Chondrocyte (in vitro differentiated cells): Measurements from ENCODE around the gene MGAT4A. TPM values are rescaled to one million over a fixed set of nuclear protein-coding genes. Genes with fewer than 3 reads are reported as not detected.

ENCODE experiments used
- DNase-seq: peaks from one replicate; pipeline ENCODE4 v3.0.0; 2021; ENCODE audit warnings: mixed read lengths, low spot score
- H3K27ac Mint-ChIP-seq: one replicate; pipeline ENCODE4 v1.8.0; 2021; ENCODE audit warnings: mild to moderate bottlenecking, moderate library complexity, mixed read lengths; ENCODE audit not compliant: unreplicated experiment
- H3K27me3 Mint-ChIP-seq: 2 replicates; pipeline ENCODE4 v1.8.0; 2021; ENCODE audit warnings: low read depth, mixed read lengths
- H3K36me3 Mint-ChIP-seq: 2 replicates; pipeline ENCODE4 v1.8.0; 2021; ENCODE audit warnings: low read depth, mixed read lengths
- H3K4me1 Mint-ChIP-seq: 2 replicates; pipeline ENCODE4 v1.8.0; 2021; ENCODE audit warnings: low read depth, mild to moderate bottlenecking, mixed read lengths
- H3K4me3 Mint-ChIP-seq: one replicate; pipeline ENCODE4 v1.8.0; 2021; ENCODE audit warnings: mild to moderate bottlenecking, moderate library complexity, mixed read lengths; ENCODE audit not compliant: unreplicated experiment
- H3K9me3 Mint-ChIP-seq: 2 replicates; pipeline ENCODE4 v1.8.0; 2021; ENCODE audit warnings: low read depth, mixed read lengths
- total RNA-seq: library from RNA; stranded (reverse); gene quantifications from 3 replicates; pipeline ENCODE4 v1.2.1, GENCODE V29; 2021
- TF ChIP-seq, protein P1 (sequence below): fragments of 200-600 bp; sonication (generic); IDR thresholded peaks from 2 replicates; pipeline ENCODE4 v1.5.0; 2021; ENCODE audit warnings: antibody characterized with exemption, mild to moderate bottlenecking, moderate library complexity

The MGAT4A gene
- total RNA-seq, 1 donor from 2014 or later, result 2.1 TPM

DNA sequence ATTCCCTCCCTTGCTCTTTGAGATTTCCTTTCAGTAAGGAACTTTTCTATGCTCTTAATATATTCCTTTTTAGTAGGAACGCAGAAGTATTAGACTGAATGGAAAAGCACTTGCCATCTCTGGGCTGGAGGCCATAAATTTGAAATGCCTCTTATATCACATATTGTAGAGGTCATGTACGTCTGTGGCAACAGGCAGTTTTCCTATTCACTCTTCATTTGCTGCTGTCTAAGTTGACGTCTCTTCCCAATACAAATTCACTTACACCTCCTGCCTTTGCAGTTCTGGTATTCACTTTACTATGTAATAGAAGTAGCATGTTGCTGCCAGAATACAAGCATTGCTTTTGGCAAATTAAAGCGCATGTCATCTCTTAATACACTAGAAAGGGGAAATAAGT lies 34.7 kb downstream of the MGAT4A start:
- Mint-ChIP-seq H3K9me3 (no peaks in the 10 kb centered on the region), H3K4me3 (no peak overlapping the region), H3K4me1 (peaks cover 3% of the 10 kb centered on the region), H3K27ac (no peak overlapping the region), H3K36me3 (peaks cover 1% of the 10 kb centered on the region), H3K27me3 (peaks cover 17% of the 10 kb centered on the region)
- TF ChIP-seq, protein P1, sequence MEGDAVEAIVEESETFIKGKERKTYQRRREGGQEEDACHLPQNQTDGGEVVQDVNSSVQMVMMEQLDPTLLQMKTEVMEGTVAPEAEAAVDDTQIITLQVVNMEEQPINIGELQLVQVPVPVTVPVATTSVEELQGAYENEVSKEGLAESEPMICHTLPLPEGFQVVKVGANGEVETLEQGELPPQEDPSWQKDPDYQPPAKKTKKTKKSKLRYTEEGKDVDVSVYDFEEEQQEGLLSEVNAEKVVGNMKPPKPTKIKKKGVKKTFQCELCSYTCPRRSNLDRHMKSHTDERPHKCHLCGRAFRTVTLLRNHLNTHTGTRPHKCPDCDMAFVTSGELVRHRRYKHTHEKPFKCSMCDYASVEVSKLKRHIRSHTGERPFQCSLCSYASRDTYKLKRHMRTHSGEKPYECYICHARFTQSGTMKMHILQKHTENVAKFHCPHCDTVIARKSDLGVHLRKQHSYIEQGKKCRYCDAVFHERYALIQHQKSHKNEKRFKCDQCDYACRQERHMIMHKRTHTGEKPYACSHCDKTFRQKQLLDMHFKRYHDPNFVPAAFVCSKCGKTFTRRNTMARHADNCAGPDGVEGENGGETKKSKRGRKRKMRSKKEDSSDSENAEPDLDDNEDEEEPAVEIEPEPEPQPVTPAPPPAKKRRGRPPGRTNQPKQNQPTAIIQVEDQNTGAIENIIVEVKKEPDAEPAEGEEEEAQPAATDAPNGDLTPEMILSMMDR, result no peak
- DNase-seq, result no peak

DNA sequence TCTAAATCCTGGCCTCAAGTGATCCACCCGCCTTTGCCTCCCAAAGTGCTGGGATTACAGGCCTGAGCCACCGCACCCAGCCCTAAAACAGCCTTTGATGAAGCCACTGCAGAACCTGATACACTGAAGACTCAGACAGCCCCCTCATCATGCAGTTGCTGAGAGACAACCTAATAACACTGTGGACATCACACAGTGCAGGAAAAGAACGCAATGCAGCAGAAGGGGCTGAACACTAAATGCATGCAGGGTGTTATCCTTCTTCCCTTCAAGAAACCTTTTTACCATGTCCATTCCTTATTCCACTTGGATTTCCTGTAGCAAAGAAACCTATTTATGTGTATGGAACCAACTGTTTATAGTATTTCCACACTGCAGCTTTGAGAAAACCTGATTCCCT lies 35.7 kb downstream of the MGAT4A start:
- Mint-ChIP-seq H3K27ac (no peak overlapping the region), H3K36me3 (peaks cover 1% of the 10 kb centered on the region), H3K9me3 (no peaks in the 10 kb centered on the region), H3K27me3 (peaks cover 20% of the 10 kb centered on the region), H3K4me3 (no peak overlapping the region), H3K4me1 (no peaks in the 10 kb centered on the region)
- TF ChIP-seq, protein P1, result no peak
- no peak for DNase-seq

DNA sequence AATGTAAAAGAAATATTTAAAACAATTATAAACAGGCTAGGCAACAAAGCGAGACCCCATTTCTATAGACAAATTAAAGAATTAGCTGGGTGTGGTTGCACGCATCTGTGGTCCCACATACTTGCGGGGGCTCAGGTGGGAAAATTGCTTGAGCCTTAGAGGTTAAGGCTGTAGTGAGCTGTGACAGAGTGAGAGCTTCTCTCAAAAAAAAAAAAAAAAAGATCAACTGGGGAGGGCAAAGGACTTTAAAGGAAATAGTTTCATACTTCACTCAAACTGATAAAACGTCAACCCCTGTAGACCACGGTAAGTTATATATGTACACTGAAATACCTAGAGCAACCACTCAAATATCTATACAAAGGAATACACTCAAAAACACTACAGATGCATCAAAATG lies 37.5 kb downstream of the MGAT4A start:
- Mint-ChIP-seq H3K4me1 (no peaks in the 10 kb centered on the region), H3K27ac (no peak overlapping the region), H3K9me3 (no peaks in the 10 kb centered on the region), H3K36me3 (peaks cover 1% of the 10 kb centered on the region), H3K27me3 (peaks cover 21% of the 10 kb centered on the region), H3K4me3 (no peak overlapping the region)
- DNase-seq, result no peak
- TF ChIP-seq, protein P1, result no peak

DNA sequence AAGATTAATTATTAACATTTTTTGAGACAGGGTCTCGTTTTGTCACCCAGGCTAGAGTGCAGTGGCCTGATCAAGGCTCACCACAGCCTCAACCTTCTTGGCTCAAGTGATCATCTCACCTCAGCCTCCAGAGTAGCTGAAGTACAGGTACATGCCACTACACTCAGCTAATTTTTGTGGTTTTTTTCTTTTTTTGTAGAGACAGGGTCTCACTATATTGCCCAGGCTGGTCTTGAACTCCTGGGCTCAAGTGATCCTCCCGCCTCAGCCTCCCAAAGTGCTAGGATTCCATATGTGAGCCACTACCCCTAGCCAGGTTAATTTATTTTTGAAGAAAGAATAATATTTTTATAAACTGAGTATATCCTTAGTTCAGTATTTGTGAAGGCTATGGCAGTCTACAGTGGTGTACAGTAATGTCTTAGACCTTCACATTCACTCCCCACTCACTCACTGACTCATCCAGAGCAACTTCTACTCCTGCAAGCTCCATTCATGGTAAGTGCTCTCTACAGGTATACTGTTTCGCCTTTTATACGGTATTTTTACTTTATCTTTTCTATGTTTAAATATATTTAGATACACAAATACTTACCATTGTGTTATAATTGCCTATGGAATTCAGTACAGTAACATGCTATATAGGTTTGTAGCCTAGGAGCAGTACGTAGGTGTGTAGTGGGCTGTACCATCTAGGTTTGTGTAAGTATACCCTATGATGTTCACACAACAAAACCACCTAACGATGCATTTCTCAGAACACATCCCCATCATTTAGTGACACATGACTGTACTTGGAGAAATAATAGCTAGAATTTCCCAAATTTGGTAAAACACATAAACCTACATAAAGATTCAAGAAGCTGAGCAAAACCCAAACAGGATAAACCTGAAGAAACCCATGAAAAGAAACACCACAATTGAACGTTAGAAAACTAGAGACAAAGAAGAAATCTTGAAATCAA lies 38.6 kb downstream of the MGAT4A start:
- Mint-ChIP-seq H3K36me3 (no peaks in the 10 kb centered on the region), H3K27ac (no peak overlapping the region), H3K27me3 (peaks cover 22% of the 10 kb centered on the region), H3K9me3 (no peaks in the 10 kb centered on the region), H3K4me1 (no peaks in the 10 kb centered on the region), H3K4me3 (no peak overlapping the region)
- DNase-seq, result no peak
- TF ChIP-seq, protein P1, result no peak

- H3K27ac Mint-ChIP-seq, result no peak overlapping the region
- TF ChIP-seq, protein P1, result no peak
- no peaks in the 10 kb centered on the region for H3K4me1 Mint-ChIP-seq
- no peak for DNase-seq
- H3K4me3 Mint-ChIP-seq, result no peak overlapping the region
- H3K27me3 Mint-ChIP-seq, result peaks cover 19% of the 10 kb centered on the region
- no peaks in the 10 kb centered on the region for H3K36me3 Mint-ChIP-seq
- no peaks in the 10 kb centered on the region for H3K9me3 Mint-ChIP-seq
Measured at GRCh38 chr2:98691303-98691702, 39.6 kb downstream of the MGAT4A start.
